ENCODE data around the gene WASF3. TPM values are rescaled to one million over a fixed set of nuclear protein-coding genes. Genes with fewer than 3 reads are reported as not detected.

WASF3 gene
- total RNA-seq, 1 donor from 2014 or later = 7.1 TPM

DNA sequence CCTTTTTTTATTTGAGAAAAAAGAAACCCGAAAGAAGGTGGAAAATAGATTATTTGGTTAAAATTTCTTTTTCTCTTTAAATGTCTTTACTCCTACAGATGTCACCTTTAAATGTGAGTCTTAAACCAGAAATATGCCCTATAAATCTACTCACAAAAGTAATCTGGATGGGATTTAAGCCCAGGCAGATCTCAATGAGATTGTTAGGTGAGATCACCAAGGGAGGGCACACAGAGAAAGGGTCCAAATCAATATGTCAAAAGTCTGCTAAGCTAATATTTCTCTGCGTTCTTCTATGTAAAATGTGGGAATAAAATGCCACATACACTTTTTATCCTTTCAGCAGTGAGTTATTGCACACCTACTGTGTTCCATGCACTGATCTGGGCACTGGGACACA lies 32.9 kb downstream of the WASF3 start:
- no peak for DNase-seq

DNA sequence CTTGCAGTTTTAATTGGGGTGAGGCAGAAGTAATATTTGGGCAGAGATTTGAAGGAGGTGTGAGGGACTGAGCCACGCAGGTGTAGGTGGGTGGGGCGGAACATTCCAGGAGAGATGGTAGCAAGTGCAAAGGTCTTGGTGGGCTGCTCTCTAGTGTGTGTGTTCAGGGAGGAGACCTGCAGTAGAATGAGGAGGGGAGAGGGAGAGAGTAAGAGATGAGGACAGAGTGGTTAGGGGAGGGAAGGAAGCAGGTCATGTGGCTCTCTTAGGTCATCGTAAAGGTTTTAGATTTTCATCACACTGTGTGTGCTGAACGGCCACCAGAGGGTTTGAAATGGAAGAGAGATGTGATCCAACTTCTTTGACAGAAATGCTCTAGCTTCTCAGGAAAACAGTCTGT lies 33.5 kb downstream of the WASF3 start:
- DNase-seq = no peak

GRCh38 chr13:26591672-26592071 lies 34.2 kb downstream of the WASF3 start:
- no peak for DNase-seq

DNA sequence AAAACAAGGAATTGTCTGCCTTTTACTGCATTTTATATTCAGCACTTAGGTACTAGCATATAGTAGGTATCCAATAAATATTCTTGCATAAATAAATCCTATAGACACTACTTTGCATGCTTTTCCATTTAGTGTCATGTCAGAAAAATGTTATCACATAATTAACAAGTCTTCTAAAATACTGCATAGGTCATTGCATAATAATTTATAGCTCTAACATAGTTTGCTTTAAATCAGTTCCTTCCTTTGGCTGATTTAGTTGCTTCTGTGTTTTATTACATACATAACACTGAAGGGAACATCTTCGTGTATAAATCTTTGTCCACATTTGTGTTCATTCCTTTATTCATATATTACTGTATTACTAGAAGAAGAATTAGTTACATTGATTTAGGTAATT lies 36.2 kb downstream of the WASF3 start:
- DNase-seq = no peak

DNA sequence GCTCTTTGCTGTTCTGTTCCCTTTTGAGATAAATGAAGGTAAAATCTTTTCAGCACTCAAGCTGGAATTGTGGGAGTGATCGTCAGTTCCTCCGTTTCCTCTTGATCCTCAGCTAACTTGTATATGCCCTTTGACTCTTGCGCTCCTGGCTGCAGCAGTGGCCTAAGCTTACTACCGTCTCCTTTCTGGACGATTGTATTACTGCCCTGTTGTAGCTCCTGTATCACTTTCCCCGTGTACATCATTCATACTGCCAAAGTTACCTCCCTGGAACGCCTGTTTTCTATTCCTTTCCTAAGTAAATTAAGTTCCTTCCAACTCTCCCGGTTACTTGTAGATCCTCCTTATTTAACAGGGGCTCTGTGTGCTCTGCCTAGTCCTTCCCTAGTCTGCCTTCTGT lies 36.9 kb downstream of the WASF3 start:
- no peak for DNase-seq

DNA sequence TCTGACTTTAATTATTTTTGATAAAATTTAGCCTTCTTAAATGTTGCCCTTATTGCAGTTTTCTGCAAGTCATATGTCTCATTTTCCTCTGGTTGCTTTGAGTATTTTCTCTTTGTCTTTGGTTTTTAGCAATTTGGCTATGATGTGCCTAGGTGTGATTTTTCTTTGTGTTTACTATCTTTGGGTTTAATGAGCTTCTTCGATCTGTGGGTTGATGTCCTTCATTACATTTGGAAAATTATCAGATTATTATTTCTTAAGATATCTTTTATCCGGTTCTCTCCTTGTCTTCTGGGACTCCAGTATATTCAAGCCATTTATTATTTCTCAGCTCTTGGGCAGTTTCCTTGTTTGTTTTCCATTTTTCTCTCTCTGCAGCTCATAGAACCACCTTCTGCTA lies 39.0 kb downstream of the WASF3 start:
- DNase-seq = no peak

DNA sequence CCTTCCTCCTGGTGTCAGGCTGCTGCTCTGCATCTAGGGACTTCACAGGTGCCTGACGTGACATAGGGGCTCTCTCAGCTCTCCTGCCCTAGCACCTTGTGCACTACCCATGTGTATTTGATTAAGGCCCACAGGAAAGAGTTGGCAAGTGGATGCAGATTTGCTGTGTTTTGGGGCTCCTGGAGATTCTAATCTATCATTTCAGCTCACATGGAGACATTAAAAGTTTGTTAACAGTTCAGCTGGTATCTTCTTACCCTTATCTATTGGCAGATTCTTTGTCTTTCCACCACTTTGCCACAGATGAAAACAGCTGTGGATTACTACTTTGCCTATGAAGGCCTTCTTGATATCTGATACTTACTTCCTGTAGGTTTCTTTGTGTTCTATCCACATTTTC lies 41.9 kb downstream of the WASF3 start:
- no peak for DNase-seq

GRCh38 chr13:26599860-26600259 lies 42.4 kb downstream of the WASF3 start:
- DNase-seq = no peak

- peak; percentile 24 for DNase-seq
Observed at GRCh38 chr13:26600343-26600742, 42.9 kb downstream of the WASF3 start.

DNA sequence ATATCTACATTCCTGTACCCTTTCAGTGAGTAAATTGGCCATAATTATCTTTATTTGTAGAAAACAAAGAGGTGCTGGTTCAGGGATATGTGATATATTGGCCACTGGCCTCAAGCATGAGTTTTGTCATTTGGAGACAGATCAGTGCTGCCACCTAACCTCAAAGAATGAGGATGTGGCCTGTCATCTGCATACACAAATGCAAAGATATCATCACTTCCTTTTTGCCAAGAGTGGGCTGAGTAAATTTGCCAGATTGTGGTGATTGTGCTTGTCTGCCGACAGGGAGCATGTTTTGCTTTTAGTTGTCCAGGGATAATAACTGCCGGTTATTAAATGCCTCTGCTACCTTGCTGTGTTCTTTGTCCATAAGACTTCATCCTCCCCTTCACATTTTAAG lies 44.2 kb downstream of the WASF3 start:
- no peak for DNase-seq

DNA sequence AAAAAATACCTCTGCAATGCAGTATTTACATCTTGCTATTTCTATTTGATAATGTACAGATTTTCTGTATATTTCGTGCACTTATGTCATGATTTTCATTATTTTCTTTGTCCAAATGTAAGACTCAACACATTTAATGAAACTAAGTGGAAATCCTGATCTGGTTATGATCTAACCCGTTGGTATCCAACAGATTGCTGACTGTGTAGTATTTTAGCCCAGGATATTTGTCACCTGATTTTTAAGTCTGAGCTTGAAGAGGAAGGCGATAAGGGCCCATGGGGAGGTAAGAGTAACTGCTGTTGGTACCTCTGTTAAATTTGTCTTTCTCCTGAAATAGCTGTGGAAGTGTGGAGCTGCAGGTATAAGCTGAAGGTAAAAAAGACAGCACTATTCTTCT lies 45.3 kb downstream of the WASF3 start:
- no peak for DNase-seq

GRCh38 chr13:26604784-26605545 lies 47.5 kb downstream of the WASF3 start:
- DNase-seq = no peak

- DNase-seq = no peak
Observed at GRCh38 chr13:26605845-26606244, 48.4 kb downstream of the WASF3 start.

DNA sequence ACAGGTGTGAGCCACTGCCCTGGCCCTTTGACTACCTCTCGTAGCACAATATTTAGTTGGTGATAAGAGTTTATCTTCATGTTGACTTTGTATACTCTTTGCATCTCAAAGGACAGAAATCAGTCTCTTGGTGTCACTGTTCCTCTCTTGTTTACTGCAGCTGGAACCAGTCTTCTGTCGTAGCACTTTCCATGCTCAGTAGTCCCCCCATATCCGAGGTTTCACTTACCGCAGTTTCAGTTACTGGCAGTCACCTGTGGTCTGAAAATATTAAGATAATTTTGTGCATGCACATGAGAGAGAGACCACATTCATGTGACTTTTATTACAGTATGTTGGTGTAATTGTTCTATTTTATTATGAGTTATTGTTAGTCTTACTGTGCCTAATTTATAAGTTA lies 49.1 kb downstream of the WASF3 start:
- no peak for DNase-seq

DNA sequence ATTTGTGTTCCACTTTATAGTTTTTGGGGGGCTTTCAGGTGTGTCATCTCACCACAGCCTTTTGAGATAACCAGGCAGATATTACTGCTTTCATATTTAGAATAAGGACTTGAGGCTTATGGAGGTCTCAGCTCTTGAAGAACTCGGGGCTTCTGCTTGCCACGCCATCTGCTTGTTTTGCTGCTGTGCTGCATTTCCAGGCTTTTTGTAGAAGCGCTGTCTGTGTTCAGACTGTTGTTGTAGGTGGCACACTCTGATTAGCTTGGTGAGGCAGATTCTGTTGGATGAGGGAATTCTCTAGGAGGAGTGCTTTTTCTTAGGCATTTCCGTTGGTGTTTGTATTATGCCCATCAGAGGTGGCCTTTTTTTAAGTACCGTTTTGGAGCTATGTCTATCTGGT lies 57.2 kb downstream of the WASF3 start:
- DNase-seq = no peak

DNA sequence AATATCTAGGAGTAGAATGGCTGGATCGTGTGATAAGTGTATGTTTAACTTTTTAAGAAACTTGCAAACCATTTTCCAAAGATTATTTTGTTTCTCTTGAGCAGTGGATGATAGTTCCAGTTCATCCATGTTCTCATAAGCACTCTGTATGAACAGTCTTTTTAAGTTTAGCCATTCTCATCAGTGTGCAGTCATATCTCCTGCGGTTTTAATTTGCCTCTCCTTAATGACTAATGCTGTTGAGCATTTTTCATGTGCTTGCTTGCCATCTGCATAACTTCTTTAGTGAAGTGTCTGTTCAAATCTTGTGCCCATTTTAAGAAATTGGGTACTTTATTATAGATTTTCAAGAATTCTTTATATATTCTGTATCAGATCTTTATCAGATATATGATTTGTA lies 58.6 kb downstream of the WASF3 start:
- no peak for DNase-seq

DNA sequence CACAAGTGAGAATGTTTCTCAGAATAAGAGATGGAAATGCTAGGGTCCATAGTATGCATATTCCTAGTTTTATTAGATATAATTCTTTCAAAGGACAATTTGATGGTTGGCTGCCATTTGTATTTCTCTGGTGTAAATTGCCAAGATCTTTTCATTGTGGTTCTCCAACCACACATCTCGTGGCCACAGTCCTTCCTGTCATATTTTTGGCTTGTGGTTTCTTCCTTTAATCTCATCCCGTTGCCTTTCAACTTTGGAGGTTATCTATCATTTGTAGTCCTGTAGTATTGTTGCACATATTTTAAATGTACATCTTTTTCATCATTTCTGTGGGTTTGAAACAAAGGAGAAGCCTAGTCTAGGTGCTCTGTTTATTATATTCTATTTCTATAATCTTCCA lies 61.2 kb downstream of the WASF3 start:
- no peak for DNase-seq

- no peak for DNase-seq
Observed at GRCh38 chr13:26619358-26619757, 61.9 kb downstream of the WASF3 start.

GRCh38 chr13:26621731-26622401 lies 64.4 kb downstream of the WASF3 start:
- DNase-seq = no peak

GRCh38 chr13:26623125-26623524 lies 65.6 kb downstream of the WASF3 start:
- no peak for DNase-seq

GRCh38 chr13:26624572-26624971 lies 67.1 kb downstream of the WASF3 start:
- no peak for DNase-seq

GRCh38 chr13:26626271-26626670 lies 68.8 kb downstream of the WASF3 start:
- no peak for DNase-seq

DNA sequence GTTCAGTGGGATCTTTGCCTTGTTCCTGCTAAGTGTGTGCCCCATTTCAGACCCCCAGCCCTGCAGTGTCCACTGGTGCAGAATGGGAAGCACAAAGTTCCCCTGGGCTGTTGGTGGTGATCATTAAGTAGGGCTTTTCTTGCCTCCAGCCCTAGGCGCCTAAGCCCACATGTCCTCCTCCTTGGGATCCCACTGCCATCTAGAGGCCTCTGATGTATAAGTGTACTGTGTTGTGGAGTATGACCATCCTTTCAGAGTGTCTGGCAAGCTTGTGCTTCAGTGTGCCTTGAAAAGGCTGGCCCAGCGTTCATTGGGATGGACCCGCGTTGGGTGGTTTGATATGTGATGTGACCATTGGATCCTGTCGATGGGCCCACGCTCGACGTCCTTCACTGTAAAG lies 71.2 kb downstream of the WASF3 start:
- DNase-seq = no peak

DNA sequence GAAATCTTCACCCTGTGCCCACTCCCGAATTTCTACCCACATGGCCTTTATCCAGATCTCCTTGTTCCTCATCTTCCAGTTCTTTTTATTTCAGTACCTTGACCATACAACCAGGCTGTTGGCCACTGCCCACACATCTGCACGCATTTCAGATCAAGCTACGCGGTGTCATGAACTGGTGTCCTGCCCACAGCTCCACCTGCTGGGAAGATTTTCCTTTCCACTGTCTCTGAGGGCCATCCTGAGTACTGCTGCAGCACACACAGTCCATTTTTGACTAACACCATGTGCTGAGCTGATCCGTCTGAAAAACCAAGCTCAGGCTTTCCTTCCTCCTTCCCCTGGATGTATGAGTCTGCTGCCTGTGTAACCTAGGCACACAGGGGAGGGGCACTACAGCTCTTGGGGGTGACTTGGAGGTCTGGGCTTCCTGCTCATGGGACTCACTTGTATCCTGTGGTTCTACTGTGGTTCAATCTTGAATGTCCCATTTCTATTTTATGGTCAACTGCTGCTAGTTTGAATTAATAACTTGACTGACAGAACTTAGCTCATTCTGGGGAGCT lies 71.9 kb downstream of the WASF3 start:
- DNase-seq = no peak
